DLD1 (cell line): ENCODE data around the gene NUAK1.

Experiments used
- in situ Hi-C: cut with HindIII; loops from 2 replicates; pipeline ENCODE4 v1.10.0; 2017; ENCODE audit warnings: low sequenced_read_pairs

NUAK1 gene

GRCh38 chr12:106015646-106016045, 123.1 kb downstream of the NUAK1 start:
- in situ Hi-C loops: no loop called here

GRCh38 chr12:106013941-106014340, 124.8 kb downstream of the NUAK1 start:
- in situ Hi-C loops: no loop called here
